Femur (tissue), 1 donor: ENCODE measurements around the gene TELO2.

Experiments
- DNase-seq: peaks from one replicate; pipeline ENCODE4 v3.0.0-alpha.2; 2017

TELO2 gene

DNA sequence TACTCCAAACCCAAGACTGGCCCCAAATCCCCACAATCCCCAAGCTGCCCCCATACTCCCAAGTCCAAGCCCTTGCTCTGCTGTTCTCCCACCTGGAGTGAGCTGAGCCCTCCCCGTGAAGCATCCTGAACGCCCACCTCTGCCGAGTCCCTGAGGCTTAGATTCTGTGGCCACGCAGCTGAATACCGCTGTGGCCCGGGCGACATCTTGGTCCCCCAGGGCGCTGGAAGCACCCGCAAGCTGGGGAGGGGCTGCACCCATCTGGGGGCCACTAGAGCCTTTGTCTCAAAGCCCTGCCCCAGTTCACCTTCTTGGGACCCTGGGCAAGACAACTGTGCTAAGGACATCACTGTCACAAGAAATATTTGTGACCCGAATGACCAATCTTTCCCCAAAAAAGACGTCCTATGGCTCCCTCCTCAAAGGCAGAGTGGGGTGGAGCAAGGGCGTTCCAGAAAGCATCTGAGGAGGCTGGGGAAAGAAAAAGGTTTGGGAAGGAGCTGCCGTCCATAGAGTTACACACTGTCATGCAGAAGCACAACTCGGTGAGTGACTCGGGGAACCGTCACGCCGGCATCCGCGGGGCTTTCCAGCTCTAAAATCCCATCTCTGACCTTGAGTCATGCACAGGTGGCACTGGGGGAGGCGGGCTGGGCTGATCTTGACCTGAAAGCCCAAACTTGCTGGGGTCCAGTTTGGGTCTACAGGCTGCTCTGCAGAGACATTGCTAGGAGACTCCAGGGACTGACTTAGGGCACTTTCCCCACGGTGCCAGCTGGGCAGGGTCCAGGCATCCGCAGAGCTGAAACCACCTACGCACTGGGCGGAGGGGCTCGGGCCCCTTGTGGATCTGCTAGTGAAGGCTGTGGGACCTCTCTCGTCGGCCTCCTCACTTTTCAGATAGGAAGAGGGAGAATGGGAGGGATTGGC, 11.0 kb upstream of the TELO2 start:
- DNase-seq, result no peak

DNA sequence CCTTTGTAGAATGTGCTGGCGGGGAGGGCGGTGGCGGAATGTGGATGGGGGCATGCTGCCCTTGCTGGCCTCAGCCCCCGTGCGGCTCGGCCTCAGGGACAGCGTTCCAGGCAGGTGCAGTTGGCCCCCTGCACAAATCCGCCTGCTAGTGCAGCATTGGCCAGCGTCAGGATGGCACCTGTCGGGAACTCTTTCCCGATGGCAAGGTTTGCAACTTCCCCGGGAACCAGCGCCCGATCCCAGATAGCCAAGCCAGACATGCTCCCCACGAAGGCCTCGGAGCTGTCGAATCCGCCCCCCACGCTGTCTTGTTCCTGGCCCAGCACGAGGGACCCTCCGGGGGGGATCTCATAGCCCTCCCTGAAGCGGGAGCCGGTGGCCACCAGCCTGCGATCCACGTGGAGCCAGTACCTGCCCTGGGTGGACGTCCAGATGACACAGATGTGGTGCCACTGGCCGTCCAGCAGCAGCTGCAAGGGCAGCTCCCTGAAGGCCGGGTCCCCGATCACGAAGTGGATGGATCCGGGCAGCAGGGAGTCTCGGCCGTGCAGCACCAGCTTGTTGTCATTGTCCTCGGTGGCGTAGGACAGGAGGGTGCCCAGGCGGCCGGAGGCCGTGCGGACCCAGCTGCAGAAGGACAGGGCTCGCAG, 7.2 kb upstream of the TELO2 start:
- DNase-seq, result no peak

DNA sequence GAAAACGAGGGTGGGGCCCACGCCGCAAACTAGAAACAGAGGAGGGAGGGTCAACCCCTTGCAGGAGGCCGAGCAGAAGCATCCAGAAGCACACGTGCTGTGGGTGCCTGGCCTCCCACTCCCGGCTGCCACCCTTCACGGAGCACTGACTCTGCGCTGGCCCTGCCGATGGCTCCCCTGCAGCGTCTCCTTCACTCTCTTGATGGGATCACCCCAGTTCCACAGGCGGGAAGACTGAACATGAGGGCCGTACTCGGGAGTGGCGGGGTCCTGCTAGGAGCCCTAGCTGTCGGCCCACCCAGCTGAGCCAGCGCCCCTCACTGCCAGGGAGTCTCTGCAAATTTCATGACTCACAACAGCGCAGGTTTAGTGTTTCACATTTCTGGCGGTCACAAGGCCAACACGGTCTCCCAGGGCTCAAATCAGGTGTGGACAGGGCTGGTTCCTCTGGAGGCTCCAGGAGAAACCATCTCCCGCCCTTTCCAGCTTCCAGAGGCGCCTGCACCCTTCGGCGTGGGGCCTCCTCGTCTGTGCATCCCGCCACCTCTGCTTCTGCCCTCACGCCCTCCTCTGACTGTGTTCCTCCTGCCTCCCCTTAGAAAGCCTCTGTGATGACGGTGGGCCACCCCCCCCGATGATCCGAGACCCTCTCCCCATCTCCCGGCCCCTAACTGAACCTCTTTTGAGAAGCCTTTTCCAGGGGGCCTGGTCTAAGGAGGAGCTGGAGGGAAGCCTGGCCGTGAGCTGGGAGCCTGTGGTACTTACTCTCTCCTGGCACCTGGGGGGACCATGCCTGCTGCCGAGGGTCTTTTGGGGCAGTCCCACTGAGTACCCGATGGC, 6.4 kb upstream of the TELO2 start:
- no peak for DNase-seq

DNA sequence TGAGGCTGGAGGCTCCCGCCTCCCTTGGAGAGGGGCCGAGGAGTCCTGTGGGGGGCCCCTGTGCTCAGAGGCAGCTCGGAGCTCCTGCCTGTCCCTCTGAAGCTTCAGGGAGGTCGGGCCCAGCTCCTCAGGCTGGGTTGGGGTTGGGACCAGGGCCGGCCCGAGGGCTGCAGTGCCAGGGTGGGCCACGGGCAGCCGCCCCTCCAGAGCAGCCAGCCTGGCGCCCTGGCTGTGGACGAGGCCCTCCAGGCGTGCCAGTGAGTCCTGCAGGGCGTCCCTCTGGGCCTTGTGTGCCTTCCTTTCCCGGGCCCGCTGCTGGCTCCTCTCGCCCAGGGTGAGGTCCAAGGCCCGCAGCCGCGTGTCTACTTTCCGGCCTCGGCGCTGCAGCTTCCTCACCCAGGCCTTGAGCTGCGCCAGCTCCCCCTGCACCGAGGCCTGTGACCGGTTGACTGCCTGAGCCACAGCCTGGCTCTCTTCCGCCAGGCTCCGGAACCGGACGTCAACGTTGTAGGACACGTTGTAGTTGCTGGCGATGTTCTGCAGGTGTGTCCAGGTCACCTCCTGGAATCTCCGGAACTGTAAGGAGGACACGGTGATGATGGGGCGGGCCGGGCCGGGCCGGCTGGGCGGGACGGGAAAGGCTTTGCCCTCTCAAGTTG, 5.6 kb upstream of the TELO2 start:
- no peak for DNase-seq

DNA sequence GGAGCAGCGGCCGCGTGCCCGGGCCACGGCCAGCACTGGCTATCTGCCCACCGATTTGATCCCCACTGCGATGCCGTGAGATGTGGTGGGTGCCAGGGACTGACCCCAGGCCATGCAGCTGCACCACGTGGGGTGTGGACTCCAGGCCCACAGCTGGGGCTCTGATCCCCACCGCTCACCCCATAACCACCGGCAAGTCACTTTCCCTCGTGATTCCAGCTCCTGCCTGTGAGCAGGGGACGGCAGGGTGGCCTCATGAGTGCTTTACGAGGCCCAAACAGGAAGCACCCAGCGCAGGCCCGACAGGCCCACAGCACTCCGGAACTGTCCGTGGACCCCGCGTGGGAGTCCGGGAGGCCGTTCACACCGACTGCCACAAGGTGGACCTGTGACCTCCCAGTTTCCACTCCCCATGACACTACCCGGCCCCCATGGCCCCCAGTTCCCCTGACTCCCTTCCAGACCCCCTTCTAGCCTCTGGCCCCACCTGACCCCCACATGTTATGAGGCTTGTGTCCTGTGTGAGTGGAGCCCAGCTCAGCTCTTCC, 5.0 kb upstream of the TELO2 start:
- DNase-seq, result no peak

DNA sequence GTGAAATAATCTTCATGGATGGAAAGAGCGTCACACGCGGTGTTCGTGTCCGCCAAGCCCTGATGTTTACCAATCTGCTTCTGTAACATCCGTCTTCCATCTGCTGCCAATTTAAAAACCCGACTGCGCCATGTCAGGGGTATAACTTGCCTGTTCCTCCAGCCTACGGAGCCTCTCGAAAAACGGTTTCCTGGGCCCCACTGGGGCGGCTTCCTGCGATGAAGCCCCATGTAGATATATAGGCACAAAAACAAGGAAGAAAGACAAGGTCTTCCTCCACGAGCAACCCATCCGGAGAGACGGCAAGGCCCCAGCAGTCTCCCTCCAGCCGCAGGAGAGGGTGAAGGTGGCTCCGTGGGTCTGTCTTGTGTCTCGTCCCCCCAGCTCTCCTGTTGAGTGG, 4.5 kb upstream of the TELO2 start, which contains the start of gene PTX4:
Gene PTX4 (minus strand): TSS at position 326 of the 400 bp plus-strand sequence. CDS start 35 bp downstream, at position 291.
- no peak for DNase-seq

DNA sequence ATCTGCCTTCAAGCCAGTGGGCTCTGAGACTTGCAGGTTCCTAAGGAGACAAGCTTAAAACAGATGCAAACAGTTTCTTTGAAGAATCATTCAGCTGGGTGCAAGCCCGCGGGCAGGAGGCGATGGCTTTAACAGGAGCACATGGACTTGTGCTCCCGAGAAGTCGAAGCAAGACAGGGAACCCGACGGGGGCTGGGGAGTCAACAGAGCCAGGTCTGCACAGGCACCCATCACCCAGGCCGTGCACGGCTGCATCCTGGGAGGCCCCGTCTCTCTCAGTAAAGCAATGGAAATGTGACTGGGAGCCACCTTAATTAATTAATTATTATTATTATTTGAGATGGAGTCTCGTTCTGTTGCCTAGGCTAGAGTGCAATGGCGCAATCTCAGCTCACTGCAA, 4.1 kb upstream of the TELO2 start:
- no peak for DNase-seq

DNA sequence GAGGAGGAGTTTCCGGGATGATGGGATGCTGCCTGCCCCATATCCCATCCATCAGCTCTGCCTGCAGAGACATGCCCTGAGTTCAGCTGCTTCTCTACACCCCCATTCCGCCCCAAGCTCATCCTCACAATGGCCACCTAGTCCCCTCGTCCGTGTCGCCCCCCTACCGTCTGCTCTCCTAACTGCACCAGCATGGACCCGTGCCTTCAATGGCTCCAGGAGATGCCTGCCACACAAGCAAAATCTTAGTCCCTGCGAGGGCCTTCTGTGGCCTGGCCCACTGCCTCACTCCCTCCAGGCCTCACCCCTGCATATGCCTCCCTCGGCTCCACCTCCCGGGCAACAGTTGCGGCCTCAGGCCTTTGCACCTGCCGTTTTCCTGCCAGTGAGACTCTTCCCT, 1.8 kb upstream of the TELO2 start:
- no peak for DNase-seq

DNA sequence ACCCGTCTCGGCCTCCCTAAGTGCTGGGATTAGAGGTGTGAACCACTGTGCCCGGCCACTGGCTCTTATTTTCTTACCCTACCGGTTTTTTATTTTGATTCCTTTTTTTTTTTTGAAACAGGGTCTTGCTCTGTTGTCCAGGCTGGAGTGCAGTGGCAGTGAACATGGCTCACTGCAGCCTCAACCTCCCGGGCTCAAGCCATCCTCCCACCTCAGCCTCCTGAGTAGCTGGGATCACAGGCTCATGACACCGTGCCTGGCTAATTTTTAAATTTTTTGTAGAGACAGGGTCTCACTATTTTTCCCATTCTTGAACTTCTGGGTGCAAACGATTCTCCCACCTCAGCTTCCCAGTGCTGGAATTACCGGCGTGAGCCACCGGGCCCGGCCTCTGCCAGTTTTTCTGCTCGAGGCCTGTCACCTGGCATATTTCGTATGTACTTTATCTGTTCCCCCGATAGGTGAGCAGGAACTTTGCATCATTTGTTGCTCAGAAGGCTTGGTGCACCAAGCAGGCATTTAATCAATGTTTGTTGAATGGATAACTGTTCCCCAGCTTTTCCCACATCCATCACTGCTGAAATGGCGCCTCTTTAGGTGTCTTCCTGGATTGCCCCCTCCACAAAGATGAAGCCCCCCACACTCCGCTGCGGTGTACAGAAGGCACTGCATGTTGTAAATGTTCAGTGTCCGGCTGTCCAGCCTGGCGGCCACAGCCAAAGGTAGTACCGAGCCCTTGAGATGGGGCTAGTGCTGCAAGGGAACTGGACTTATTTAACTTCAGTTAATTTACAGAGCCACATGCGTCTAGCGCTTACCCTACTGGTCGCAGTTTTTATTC, 858 bp upstream of the TELO2 start:
- DNase-seq, result no peak

DNA sequence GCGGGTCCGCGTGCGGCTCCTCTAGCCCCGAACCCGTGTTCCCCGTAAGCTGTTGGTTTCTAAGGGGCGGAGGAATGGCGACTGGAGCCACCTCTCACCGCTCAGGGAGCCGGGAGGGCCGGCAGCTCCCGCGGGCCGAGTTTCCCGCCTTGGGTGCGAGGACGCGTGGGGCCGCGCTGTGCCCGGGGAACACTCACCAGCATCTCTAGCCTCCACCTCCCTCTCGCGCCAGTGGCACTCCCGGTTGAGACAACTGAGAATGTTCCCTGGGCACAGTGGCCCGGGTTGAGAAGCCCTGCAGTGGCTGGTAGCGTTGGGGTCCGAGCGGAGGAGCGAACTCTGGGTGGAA, 560 bp downstream of the TELO2 start:
- no peak for DNase-seq

DNA sequence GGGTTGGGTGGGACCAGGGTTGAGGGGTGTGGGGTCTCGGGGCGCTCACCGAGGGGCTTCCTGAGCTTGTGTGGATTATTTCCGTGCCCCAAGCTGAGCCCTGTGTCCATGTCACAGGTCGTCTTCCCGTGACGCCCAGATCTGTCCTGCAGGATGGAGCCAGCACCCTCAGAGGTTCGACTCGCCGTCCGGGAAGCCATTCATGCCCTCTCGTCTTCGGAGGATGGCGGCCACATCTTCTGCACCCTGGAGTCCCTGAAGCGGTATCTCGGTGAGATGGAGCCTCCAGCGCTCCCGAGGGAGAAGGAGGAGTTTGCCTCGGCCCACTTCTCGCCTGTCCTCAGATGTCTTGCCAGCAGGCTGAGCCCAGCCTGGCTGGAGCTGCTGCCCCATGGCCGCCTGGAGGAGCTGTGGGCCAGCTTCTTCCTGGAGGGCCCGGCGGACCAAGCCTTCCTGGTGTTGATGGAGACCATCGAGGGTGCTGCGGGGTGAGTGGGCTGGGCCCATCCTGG, 1.0 kb downstream of the TELO2 start:
- DNase-seq, result peak; percentile 54

DNA sequence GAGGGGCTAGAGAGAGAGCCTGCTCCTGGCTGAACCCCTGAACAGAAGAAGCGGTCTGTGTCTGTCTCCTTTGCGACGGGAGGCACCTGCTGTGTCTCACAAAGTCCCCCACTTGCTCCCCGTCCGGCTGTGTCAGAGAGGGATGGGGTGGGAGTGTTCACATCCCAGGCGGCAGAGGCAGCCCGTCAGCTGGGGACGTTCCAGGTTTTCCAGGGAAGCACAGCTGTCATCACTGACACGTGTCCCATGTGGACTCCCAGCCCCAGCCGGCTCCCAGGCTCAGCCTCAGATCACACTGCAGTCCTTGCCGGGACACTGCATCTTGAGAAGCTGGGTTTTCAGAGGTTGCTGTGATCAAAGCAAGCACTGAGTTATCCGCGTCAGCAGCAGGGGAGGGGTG, 1.6 kb downstream of the TELO2 start:
- DNase-seq, result peak; percentile 74

DNA sequence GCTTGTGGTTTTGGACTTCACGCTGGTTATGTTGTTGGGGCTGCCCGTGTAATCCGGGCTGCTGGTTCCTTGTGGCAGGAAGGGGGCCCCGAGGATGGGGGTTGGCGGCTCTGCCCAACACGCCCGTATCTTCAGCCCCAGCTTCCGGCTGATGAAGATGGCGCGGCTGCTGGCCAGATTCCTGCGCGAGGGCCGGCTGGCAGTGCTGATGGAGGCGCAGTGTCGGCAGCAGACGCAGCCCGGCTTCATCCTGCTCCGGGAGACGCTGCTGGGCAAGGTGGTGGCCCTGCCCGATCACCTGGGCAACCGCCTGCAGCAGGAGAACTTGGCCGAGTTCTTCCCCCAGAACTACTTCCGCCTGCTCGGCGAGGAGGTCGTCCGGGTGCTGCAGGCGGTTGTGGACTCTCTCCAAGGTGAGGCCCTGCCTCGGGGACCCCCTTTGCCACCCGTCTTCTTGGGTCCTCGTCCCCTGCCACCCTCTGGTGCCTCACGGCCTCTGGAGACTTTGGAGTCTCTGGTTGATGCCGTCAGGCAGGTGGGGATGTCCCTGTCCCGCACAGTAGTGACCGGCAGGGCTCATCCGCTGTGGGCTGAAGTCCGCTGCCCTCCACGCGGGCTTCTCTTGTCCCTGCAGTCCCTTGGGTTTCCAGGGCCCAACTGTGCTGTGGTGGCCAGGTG, 2.2 kb downstream of the TELO2 start:
- DNase-seq, result no peak

DNA sequence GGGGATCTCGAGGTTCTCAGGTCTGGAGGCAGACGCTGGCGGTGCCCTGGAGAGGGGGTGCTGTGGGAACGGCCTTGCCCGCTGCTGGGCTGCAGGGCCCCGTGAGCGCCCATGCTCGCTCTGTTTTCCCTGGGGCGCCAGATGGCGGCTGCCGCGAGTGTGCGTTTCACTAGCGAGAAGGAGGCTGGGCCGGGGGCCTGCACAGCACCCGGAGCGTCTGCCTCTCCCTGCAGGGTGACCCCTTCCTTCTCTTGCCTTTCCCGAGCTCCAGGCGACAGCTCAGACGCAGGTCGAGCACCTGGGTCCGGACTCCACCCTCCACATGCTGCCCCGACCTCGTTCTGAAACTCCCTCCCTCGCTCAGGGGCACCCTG, 2.7 kb downstream of the TELO2 start:
- DNase-seq, result no peak

DNA sequence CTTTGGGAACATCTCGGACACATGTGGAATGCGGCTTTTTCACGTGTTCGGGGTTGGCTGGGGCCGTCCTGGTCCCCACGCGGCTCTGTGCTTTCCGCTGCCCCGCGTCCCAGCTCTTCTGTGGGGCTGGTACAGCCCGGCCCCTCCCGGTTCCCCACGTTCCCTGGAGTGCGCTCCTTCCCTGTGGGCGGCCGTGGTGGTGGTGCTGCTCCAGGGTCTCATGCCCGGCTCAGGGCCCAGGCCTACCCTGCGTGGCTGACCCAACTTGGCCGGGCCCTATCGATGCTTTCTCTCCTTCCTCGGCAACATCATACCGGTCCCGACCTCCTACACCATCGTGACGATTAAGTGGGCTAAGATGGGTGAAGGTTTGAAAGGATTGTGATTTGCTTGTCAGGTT, 3.3 kb downstream of the TELO2 start:
- no peak for DNase-seq

DNA sequence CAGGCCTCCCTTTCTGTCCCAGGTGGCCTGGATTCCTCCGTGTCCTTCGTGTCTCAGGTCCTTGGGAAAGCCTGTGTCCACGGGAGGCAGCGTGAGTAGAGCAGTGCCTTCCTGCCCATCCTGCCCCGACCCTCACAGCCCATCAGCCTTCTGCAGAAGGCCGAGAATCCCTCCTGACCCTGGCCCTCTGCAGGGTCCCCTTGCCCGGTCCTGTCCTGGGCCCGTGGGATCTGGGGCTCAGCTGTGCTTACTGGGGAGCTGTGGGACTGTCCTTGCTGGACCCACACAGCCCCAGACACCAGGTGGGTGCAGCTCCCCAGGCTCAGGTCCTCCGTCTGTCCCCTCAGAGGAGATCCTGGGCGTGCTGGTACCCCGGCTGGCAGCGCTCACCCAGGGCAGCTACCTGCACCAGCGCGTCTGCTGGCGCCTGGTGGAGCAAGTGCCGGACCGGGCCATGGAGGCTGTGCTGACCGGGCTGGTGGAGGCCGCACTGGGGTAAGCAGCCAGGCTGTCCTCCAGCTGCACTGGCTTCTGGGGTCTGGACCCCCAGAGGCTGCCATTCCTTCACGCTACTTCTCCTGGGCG, 3.9 kb downstream of the TELO2 start:
- DNase-seq, result peak; percentile 11

DNA sequence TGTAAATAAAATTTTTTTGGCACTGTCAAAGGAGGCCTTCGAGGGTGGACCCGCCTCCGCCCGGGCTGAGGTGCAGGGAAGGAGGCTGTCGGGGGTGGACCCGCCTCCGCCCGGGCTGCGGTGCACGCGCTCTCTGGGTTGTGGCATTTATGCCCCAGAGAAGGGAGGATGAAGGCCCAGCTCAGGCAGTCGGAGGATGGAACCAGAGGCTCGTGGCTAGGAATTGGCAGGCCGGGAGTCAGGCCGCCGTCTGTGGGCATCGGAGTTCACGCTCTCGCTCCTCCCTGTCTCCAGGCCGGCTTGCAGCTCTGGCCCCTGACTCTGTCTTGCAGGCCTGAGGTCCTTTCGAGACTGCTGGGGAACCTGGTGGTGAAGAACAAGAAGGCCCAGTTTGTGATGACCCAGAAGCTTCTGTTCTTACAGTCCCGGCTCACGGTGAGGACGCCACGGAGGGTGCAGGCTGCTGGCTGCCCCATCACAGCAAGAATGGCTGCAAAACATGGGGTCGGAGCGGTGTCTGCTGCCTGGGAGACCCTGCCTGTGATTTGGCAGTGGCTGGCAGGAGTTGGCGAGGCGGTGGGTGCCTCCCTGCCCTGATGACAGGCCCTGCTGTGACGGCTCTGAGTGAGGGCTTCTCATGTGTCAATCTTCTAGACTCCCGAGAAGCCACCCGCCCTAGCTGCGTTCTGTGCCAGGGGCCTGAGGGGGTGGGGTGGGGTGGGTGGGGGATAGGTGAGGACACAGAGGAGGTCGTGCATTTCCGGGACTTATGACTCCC, 5.9 kb downstream of the TELO2 start:
- DNase-seq, result no peak

DNA sequence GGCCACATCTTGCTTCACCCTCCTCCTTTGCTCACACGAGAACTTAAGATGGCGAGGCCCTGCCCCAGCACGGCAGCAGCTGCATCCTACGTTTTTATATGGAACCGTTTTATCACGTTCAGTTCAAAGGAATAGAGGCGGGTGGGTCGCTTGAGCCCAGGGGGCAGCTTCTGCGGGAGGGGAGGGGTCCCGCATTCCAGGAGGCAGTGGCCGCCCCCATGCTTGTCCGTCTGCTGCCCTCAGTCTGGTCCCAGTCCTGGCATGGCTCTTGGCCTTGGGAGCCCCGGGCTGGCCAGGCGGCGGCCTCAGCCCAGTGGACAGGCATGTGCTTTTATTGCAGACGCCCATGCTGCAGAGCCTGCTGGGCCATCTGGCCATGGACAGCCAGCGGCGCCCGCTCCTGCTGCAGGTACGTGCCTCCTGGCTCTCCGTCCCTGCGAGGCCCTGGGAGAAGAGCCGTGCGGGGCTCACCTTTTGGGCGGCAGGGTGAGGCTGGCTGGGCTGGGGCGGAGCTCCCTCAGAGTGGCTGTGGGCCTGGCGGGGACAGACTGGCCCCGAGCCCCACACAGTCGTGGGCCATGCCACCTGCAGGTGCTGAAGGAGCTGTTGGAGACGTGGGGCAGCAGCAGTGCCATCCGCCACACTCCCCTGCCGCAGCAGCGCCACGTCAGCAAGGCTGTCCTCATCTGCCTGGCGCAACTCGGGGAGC, 6.8 kb downstream of the TELO2 start:
- no peak for DNase-seq
